ENCODE results near the gene RFX5. TPM values are rescaled to one million over a fixed set of nuclear protein-coding genes. Genes with fewer than 3 reads are reported as not detected.

Gene RFX5
- total RNA-seq, 1 experiment from 2014 or later = 73.6 TPM

- ChIA-PET CTCF (no interaction called here), POLR2A (ENCODE audit: unreplicated experiment) (interaction anchor here (0.6 kb wide), 1 partner anchor 307 kb away, joined by 3 read pairs; no protein-coding TSS in a partner anchor)
- Histone ChIP-seq H3K4me3 (no peak overlapping the region), H3K4me2 (no peak overlapping the region), H3K9me2 (ENCODE audit: insufficient read depth) (no peaks in the 10 kb centered on the region), H3K27me3 (ENCODE audit: insufficient read depth, low read depth) (no peaks in the 10 kb centered on the region), H3F3A (ENCODE audit: insufficient read depth, low read depth) (peaks cover 5% of the 10 kb centered on the region; the same call in 1 of the 2 replicates), H3K4me1 (replicated peaks; ENCODE audit: insufficient read depth) (no peaks in the 10 kb centered on the region; the same call in 1 of the 2 replicates), H3K36me3 (ENCODE audit: low read depth) (no peaks in the 10 kb centered on the region), H3K79me2 (ENCODE audit: low read depth) (no peaks in the 10 kb centered on the region), H3K27ac (no peak overlapping the region), H3K9me3 (ENCODE audit: insufficient read depth, low read depth) (no peaks in the 10 kb centered on the region), H2AFZ (no peak overlapping the region), H4K20me1 (ENCODE audit: insufficient read depth) (no peaks in the 10 kb centered on the region)
- BruUV-seq (replicated peaks) = no TSS peak
- no peak for TF ChIP-seq EZH2 (IDR thresholded peaks at IDR 0.05; ENCODE audit: low read depth)
- no peak for TF ChIP-seq CTCF (conservative IDR thresholded peaks at IDR 0.05)
- intact Hi-C loops (cut with micrococcal nuclease; ENCODE audit: unreplicated experiment) = no loop called here
- no peak for DNase-seq
Measured at GRCh38 chr1:151369621-151370048, 22.6 kb upstream of the RFX5 start.

- ChIA-PET CTCF (interaction anchor here (0.6 kb wide), 1 partner anchor 126 kb away, joined by 6 read pairs; no protein-coding TSS in a partner anchor), POLR2A (ENCODE audit: unreplicated experiment) (no interaction called here)
- intact Hi-C loops (cut with micrococcal nuclease; ENCODE audit: unreplicated experiment) = no loop called here
- Histone ChIP-seq H4K20me1 (ENCODE audit: insufficient read depth) (no peaks in the 10 kb centered on the region), H3K4me2 (no peak overlapping the region), H3K9me2 (ENCODE audit: insufficient read depth) (no peaks in the 10 kb centered on the region), H3K27me3 (ENCODE audit: insufficient read depth, low read depth) (no peaks in the 10 kb centered on the region), H3K4me1 (replicated peaks; ENCODE audit: insufficient read depth) (no peaks in the 10 kb centered on the region; the same call in 1 of the 2 replicates), H2AFZ (no peak overlapping the region), H3K9me3 (ENCODE audit: insufficient read depth, low read depth) (no peaks in the 10 kb centered on the region), H3K36me3 (ENCODE audit: low read depth) (no peaks in the 10 kb centered on the region), H3K4me3 (no peak overlapping the region), H3F3A (ENCODE audit: insufficient read depth, low read depth) (peaks cover 5% of the 10 kb centered on the region; the same call in 1 of the 2 replicates), H3K27ac (no peak overlapping the region), H3K79me2 (ENCODE audit: low read depth) (no peaks in the 10 kb centered on the region)
- BruUV-seq (replicated peaks) = no TSS peak
- TF ChIP-seq CTCF (conservative IDR thresholded peaks at IDR 0.05) (no peak), EZH2 (IDR thresholded peaks at IDR 0.05; ENCODE audit: low read depth) (no peak)
- DNase-seq = no peak
Measured at GRCh38 chr1:151369302-151369610, 22.2 kb upstream of the RFX5 start.

- no peak for DNase-seq
- Histone ChIP-seq H3K4me2 (no peak overlapping the region), H3K4me1 (replicated peaks; ENCODE audit: insufficient read depth) (no peaks in the 10 kb centered on the region; the same call in 1 of the 2 replicates), H3K27me3 (ENCODE audit: insufficient read depth, low read depth) (no peaks in the 10 kb centered on the region), H3K4me3 (no peak overlapping the region), H3K9me2 (ENCODE audit: insufficient read depth) (no peaks in the 10 kb centered on the region), H3K36me3 (ENCODE audit: low read depth) (no peaks in the 10 kb centered on the region), H3K9me3 (ENCODE audit: insufficient read depth, low read depth) (no peaks in the 10 kb centered on the region), H3K79me2 (ENCODE audit: low read depth) (no peaks in the 10 kb centered on the region), H3F3A (ENCODE audit: insufficient read depth, low read depth) (peaks cover 5% of the 10 kb centered on the region; the same call in 1 of the 2 replicates), H4K20me1 (ENCODE audit: insufficient read depth) (no peaks in the 10 kb centered on the region), H2AFZ (no peak overlapping the region), H3K27ac (no peak overlapping the region)
- TF ChIP-seq EZH2 (IDR thresholded peaks at IDR 0.05; ENCODE audit: low read depth) (no peak), CTCF (conservative IDR thresholded peaks at IDR 0.05) (no peak)
- intact Hi-C loops (cut with micrococcal nuclease; ENCODE audit: unreplicated experiment) = no loop called here
- ChIA-PET POLR2A (ENCODE audit: unreplicated experiment) (interaction anchor here (0.5 kb wide), 1 partner anchor 61 kb away, joined by 5 read pairs; no protein-coding TSS in a partner anchor), CTCF (interaction anchor here (0.5 to 0.6 kb wide), 2 partner anchors 66 to 126 kb away, joined by 3 to 6 read pairs; no protein-coding TSS in a partner anchor)
- no TSS peak for BruUV-seq (replicated peaks)
Measured at GRCh38 chr1:151368393-151369301, 21.6 kb upstream of the RFX5 start.

All from PC-9 (cell line).